Glutamatergic neuron (in vitro differentiated cells): Measurements from ENCODE around the gene LRRC47. TPM values are rescaled to one million over a fixed set of nuclear protein-coding genes. Genes with fewer than 3 reads are reported as not detected.

Experiments used
- DNase-seq: peaks from one replicate; pipeline ENCODE4 v3.0.0; 2022
- H3K27ac Mint-ChIP-seq: one replicate; pipeline ENCODE4 v1.8.0; 2020; ENCODE audit warnings: mild to moderate bottlenecking, mixed read lengths, inconsistent platforms; ENCODE audit not compliant: unreplicated experiment
- H3K27me3 Mint-ChIP-seq: one replicate; pipeline ENCODE4 v1.8.0; 2020; ENCODE audit warnings: mild to moderate bottlenecking, moderate library complexity, mixed read lengths, inconsistent platforms; ENCODE audit not compliant: unreplicated experiment
- H3K36me3 Mint-ChIP-seq: one replicate; pipeline ENCODE4 v1.8.0; 2020; ENCODE audit warnings: mild to moderate bottlenecking, mixed read lengths, inconsistent platforms; ENCODE audit not compliant: unreplicated experiment
- H3K4me1 Mint-ChIP-seq: one replicate; pipeline ENCODE4 v1.8.0; 2020; ENCODE audit warnings: mild to moderate bottlenecking, low read depth, mixed read lengths, inconsistent platforms; ENCODE audit not compliant: unreplicated experiment
- H3K4me3 Mint-ChIP-seq: one replicate; pipeline ENCODE4 v1.8.0; 2020; ENCODE audit warnings: mild to moderate bottlenecking, mixed read lengths, inconsistent platforms; ENCODE audit not compliant: unreplicated experiment
- H3K9me3 Mint-ChIP-seq: one replicate; pipeline ENCODE4 v1.8.0; 2020; ENCODE audit warnings: mild to moderate bottlenecking, moderate library complexity, mixed read lengths, inconsistent platforms; ENCODE audit not compliant: unreplicated experiment
- total RNA-seq: library from RNA; stranded (reverse); fragmentation: NEBNext Ultra II Directional; extraction: Animal tissue kit (Norgen Biotek cat#: 25700); gene quantifications from one replicate; pipeline ENCODE4 v1.2.1, GENCODE V29; 2021; ENCODE audit not compliant: unreplicated experiment
- TF ChIP-seq, protein P1 (sequence below): fragments of 200-600 bp; sonication (generic); IDR thresholded peaks from one replicate; pipeline ENCODE4 v1.5.0; 2021; ENCODE audit not compliant: partially characterized antibody, unreplicated experiment

LRRC47 gene
- total RNA-seq, 1 donor from 2014 or later: 79.7 TPM

DNA sequence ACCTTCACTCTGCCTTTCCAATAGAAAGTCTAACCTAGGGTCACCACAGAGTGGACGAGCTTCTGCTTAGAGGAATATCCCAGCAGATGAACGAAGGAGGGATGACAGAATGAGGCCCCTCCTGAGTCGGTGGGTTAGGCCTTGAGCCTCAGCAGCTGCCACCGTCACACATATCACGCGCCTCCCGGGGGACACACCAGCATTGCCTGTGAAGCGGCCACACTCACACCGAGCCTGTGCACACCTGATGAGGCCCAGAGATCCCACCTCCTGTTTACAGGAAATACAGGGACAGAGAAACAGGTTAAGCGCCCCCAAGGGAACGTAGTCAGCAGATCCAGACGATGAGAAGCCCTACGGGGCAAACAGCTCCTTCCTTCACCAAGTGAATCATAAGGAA lies 25.1 kb upstream of the LRRC47 start:
- H3K27me3 Mint-ChIP-seq: peaks cover 30% of the 10 kb centered on the region
- H3K9me3 Mint-ChIP-seq: peaks cover 27% of the 10 kb centered on the region
- TF ChIP-seq, protein P1, sequence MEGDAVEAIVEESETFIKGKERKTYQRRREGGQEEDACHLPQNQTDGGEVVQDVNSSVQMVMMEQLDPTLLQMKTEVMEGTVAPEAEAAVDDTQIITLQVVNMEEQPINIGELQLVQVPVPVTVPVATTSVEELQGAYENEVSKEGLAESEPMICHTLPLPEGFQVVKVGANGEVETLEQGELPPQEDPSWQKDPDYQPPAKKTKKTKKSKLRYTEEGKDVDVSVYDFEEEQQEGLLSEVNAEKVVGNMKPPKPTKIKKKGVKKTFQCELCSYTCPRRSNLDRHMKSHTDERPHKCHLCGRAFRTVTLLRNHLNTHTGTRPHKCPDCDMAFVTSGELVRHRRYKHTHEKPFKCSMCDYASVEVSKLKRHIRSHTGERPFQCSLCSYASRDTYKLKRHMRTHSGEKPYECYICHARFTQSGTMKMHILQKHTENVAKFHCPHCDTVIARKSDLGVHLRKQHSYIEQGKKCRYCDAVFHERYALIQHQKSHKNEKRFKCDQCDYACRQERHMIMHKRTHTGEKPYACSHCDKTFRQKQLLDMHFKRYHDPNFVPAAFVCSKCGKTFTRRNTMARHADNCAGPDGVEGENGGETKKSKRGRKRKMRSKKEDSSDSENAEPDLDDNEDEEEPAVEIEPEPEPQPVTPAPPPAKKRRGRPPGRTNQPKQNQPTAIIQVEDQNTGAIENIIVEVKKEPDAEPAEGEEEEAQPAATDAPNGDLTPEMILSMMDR: no peak
- peaks cover 67% of the 10 kb centered on the region for H3K4me1 Mint-ChIP-seq
- H3K27ac Mint-ChIP-seq: peak overlapping the region; percentile 97
- peaks cover 4% of the 10 kb centered on the region for H3K36me3 Mint-ChIP-seq
- peak; percentile 77 for DNase-seq
- peak overlapping the region; percentile 77 for H3K4me3 Mint-ChIP-seq

DNA sequence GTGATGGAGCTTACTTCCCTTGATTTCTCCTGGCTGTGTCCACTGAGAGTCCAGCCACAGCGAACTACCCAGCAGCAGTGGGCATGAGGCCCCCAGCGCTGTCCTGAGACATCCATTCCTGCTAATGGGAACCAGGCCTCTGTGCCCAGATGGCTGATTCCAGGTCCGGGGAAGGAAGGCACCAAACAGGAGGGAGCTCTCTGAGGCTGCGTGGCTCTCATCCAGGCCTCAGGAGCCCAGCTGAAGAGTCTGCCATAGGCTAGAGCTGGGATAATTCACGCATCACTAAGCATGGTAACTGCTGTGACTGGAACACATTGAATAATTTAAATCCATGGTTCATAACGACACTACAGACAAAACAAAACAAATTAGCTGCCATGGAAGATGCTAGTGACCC lies 24.7 kb upstream of the LRRC47 start:
- peaks cover 31% of the 10 kb centered on the region for H3K27me3 Mint-ChIP-seq
- peaks cover 27% of the 10 kb centered on the region for H3K9me3 Mint-ChIP-seq
- peak; percentile 65 for DNase-seq
- H3K4me1 Mint-ChIP-seq: peaks cover 67% of the 10 kb centered on the region
- H3K36me3 Mint-ChIP-seq: peaks cover 4% of the 10 kb centered on the region
- peak overlapping the region; percentile 77 for H3K4me3 Mint-ChIP-seq
- TF ChIP-seq, protein P1: no peak
- peak overlapping the region; percentile 97 for H3K27ac Mint-ChIP-seq

DNA sequence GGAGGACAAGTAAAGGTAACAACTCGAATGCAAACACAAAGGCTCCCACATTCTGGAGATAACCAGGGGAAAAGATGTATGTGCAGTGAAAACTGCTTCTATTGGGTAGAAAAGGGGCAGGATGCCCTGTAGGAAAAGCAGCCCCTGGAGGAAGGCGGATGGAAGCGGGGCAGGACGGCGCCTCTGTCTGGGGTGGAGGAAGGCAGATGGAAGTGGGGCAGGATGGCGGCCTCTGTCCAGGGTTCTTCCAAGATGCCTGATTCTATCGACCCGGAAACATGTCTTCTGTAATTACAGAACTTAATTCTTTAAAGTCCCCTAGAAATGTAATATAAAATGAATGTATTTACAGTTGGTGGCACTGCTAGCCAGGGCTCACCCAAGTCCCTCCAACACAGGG lies 24.0 kb upstream of the LRRC47 start:
- H3K9me3 Mint-ChIP-seq: peaks cover 25% of the 10 kb centered on the region

DNA sequence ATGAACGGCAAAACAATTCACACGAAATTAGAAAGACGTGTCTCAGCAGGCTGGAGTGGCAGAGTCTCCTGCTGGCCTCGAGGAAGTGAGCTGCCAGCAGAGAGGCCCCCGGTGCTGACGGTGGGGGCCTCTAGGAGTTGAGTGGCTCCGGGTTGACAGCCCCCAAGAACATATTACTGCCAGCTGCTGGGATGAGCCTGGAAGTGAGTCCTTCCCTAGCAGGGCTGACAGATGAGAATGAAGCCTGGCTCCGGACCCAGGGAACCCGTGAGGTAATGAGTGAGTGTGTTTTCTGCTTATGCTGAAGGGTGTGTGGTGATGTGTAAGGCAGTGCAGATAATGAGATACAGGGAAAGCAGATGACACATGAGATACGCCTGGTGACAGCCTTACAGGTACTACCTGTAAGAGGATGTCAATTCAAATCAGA lies 23.5 kb upstream of the LRRC47 start:
- DNase-seq: no peak
- peaks cover 31% of the 10 kb centered on the region for H3K27me3 Mint-ChIP-seq
- peaks cover 25% of the 10 kb centered on the region for H3K9me3 Mint-ChIP-seq
- peaks cover 61% of the 10 kb centered on the region for H3K4me1 Mint-ChIP-seq
- H3K27ac Mint-ChIP-seq: peak overlapping the region; percentile 97
- H3K36me3 Mint-ChIP-seq: peaks cover 4% of the 10 kb centered on the region
- H3K4me3 Mint-ChIP-seq: peak overlapping the region; percentile 78
- TF ChIP-seq, protein P1: no peak

More for the DNA sequence above, 24.0 kb upstream of the LRRC47 start:
- peaks cover 31% of the 10 kb centered on the region for H3K27me3 Mint-ChIP-seq
- peak overlapping the region; percentile 65 for H3K4me3 Mint-ChIP-seq
- peaks cover 61% of the 10 kb centered on the region for H3K4me1 Mint-ChIP-seq
- TF ChIP-seq, protein P1: no peak
- H3K36me3 Mint-ChIP-seq: peaks cover 4% of the 10 kb centered on the region
- no peak for DNase-seq
- H3K27ac Mint-ChIP-seq: peak overlapping the region; percentile 97

DNA sequence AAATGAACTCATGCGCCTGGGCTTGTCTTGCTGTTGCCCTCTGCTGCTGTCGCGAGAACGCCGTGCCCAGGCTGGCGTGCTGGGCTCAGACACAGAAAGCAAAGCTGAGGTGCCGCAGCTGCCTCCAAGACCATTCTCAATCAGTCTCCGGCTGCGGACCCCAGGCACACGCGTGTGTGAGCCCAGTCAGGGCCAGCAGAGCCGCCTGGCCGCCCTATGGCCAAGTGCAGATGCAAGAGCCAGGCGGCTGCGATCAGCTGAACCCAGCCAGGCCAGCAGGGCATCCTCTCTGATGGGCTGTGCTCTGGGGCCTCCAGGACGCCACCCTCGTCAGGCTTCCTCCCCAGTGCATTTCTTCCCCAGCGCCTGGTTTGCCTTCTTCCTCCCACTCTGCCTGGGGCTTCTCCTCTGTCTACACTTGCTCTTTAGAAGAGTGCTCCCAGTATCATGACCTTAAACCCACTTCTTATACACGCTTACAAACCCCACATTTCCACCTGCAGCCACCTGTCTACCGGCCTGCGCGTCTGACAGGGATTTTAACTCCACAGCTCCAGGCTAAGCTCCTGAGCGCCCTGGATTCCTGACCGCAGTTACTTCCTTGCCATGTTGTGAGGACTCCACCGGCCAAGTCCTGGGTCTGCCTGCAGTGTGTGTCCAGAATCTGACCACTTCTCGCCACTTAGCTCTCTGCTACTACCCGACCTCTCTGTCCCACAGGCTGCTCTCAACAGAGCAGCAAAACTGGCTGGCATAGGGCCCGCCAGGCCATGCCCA lies 21.7 kb upstream of the LRRC47 start:
- TF ChIP-seq, protein P1: no peak
- no peak for DNase-seq
- no peaks in the 10 kb centered on the region for H3K36me3 Mint-ChIP-seq
- peaks cover 21% of the 10 kb centered on the region for H3K9me3 Mint-ChIP-seq
- peaks cover 28% of the 10 kb centered on the region for H3K27me3 Mint-ChIP-seq
- peaks cover 51% of the 10 kb centered on the region for H3K4me1 Mint-ChIP-seq
- peak overlapping the region; percentile 97 for H3K27ac Mint-ChIP-seq
- H3K4me3 Mint-ChIP-seq: peak overlapping the region; percentile 47
